NB4 (cell line): ENCODE results near the gene FTCDNL1.

ENCODE experiments used
- POLR2A ChIP-seq: IDR thresholded peaks from 2 replicates; pipeline ENCODE4 v1.6.1; 2011; ENCODE audit warnings: mild to moderate bottlenecking; ENCODE audit not compliant: insufficient read length; ENCODE audit errors: extremely low read depth
- TF ChIP-seq, protein P1 (sequence below): IDR thresholded peaks from one replicate; pipeline ENCODE4 v1.5.1; 2012; ENCODE audit warnings: low read depth, low read length

GRCh38 chr2:199770716-199771115 lies 80.3 kb downstream of the FTCDNL1 start:
- no peak for TF ChIP-seq POLR2A
- TF ChIP-seq, protein P1, sequence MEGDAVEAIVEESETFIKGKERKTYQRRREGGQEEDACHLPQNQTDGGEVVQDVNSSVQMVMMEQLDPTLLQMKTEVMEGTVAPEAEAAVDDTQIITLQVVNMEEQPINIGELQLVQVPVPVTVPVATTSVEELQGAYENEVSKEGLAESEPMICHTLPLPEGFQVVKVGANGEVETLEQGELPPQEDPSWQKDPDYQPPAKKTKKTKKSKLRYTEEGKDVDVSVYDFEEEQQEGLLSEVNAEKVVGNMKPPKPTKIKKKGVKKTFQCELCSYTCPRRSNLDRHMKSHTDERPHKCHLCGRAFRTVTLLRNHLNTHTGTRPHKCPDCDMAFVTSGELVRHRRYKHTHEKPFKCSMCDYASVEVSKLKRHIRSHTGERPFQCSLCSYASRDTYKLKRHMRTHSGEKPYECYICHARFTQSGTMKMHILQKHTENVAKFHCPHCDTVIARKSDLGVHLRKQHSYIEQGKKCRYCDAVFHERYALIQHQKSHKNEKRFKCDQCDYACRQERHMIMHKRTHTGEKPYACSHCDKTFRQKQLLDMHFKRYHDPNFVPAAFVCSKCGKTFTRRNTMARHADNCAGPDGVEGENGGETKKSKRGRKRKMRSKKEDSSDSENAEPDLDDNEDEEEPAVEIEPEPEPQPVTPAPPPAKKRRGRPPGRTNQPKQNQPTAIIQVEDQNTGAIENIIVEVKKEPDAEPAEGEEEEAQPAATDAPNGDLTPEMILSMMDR = no peak
